Fibroblast of pulmonary artery (primary cell): ENCODE results near the gene GALNT12.

Experiments
- DNase-seq: peaks from one replicate; pipeline ENCODE4 v3.0.0-alpha.2; 2010; ENCODE audit warnings: low read depth
- H3K4me3 ChIP-seq: replicated peaks from 2 replicates; pipeline ENCODE4 v1.5.1; 2011; ENCODE audit warnings: low read depth, mild to moderate bottlenecking, control low read depth, low read length, moderate library complexity
- TF ChIP-seq, protein P1 (sequence below): IDR thresholded peaks from 2 replicates; pipeline ENCODE4 v1.5.1; 2011; ENCODE audit warnings: mild to moderate bottlenecking, control low read depth, low read length, inconsistent platforms; ENCODE audit errors: missing control alignments

GALNT12 gene

DNA sequence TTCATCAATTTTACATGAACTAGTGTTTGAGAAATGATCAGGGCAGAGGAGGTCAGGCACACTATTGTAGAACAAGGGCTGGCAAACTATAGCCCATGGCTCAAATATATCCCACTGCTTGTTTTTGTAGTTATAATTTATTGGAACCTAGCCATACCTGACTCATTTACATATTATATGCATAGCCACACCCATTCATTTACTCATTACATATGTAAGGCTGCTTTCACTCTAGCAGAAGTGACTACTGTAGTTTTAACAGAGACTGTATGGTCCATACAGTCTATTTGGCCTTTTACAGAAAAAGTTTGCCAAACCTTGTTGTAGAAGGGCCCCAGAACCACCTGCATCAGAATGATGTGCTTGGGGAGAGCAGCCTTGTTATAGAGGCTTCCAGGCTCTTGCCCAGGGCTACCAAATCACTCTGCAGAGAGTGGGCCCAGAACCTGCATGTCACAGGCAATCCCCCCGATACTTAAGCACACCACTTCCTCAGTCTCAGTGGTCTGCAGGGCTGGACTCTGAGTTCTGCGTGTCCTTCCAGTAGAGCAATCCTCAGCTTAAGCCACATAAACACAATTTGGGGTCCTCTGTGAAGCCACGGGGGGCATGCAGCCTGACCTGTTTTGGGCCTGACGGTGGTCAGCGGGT lies 17.9 kb upstream of the GALNT12 start:
- TF ChIP-seq, protein P1, sequence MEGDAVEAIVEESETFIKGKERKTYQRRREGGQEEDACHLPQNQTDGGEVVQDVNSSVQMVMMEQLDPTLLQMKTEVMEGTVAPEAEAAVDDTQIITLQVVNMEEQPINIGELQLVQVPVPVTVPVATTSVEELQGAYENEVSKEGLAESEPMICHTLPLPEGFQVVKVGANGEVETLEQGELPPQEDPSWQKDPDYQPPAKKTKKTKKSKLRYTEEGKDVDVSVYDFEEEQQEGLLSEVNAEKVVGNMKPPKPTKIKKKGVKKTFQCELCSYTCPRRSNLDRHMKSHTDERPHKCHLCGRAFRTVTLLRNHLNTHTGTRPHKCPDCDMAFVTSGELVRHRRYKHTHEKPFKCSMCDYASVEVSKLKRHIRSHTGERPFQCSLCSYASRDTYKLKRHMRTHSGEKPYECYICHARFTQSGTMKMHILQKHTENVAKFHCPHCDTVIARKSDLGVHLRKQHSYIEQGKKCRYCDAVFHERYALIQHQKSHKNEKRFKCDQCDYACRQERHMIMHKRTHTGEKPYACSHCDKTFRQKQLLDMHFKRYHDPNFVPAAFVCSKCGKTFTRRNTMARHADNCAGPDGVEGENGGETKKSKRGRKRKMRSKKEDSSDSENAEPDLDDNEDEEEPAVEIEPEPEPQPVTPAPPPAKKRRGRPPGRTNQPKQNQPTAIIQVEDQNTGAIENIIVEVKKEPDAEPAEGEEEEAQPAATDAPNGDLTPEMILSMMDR: no peak
- no peak for DNase-seq

DNA sequence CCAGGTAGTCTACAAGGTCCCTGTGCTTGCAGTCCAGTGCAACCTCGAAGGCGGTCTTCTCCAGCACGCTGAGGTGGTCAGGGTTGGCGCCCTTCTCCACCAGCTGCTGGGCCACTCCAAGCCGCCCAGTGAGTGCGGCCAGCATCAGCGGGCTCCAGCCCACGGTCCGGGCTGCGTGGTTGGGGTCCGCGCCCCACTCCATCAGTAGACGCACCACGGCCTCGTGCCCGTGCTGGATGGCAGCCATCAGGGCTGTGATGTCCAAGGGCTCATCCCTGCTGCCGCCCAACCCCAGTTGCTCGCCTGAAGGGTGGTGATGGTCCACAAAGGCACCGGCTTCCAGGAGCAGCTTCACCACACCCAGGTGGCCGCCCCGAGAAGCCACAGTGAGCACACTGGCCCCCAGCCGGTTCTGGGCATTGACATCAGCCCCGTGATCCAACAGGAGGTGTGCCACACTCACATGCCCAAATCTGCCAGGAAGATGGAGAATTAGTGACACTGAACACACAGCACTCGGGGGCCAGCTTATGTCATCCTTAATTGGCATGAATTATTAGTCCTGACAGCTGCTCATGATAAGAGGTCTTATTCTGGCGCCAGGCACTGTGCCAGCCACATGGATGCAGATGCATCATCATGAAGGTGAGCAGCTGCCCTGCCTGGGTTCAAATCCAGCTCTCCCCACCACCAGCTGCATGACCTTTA lies 17.2 kb upstream of the GALNT12 start:
- no peak for DNase-seq
- TF ChIP-seq, protein P1: no peak
- no peak overlapping the region for H3K4me3 ChIP-seq

More for the DNA sequence above, 17.9 kb upstream of the GALNT12 start:
- no peak overlapping the region for H3K4me3 ChIP-seq

DNA sequence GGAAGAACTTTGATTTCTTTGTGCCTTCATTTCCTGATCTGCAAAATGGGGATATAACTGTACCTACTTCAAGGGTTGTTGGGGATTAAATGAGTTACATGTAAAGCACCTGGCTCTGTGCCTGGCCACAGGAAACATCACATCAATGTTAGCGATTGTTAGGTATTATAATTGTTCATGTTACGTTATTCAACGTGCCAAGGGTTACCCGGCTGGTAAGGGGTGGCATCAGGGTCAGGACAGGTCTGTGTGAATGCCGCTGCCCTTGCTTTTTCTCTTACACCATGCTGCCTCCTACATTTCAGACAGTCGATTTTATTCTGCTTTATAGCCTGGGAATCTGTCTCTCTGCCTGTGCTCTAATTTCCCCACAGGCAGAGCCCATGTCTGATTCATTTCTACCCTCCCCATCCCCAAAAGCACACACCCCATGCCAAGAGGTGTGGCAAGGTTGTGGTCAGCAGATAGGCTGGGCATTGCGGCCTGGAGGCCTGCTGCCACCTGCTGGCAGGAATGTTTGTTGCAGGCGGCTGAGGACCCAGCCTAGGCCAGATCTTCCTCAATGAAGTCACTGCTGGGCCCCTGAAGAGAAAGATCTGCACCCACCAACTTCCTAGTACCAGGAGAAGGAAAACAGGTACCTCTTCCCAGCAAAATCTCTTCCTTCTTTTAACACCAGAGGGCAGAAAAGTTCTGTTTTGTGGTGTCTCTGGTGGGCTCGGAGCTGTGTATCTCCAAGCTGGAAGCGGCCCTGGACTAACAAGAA lies 16.4 kb upstream of the GALNT12 start:
- H3K4me3 ChIP-seq: no peak overlapping the region
- TF ChIP-seq, protein P1: peak; percentile 97
- peak; percentile 96 for DNase-seq

DNA sequence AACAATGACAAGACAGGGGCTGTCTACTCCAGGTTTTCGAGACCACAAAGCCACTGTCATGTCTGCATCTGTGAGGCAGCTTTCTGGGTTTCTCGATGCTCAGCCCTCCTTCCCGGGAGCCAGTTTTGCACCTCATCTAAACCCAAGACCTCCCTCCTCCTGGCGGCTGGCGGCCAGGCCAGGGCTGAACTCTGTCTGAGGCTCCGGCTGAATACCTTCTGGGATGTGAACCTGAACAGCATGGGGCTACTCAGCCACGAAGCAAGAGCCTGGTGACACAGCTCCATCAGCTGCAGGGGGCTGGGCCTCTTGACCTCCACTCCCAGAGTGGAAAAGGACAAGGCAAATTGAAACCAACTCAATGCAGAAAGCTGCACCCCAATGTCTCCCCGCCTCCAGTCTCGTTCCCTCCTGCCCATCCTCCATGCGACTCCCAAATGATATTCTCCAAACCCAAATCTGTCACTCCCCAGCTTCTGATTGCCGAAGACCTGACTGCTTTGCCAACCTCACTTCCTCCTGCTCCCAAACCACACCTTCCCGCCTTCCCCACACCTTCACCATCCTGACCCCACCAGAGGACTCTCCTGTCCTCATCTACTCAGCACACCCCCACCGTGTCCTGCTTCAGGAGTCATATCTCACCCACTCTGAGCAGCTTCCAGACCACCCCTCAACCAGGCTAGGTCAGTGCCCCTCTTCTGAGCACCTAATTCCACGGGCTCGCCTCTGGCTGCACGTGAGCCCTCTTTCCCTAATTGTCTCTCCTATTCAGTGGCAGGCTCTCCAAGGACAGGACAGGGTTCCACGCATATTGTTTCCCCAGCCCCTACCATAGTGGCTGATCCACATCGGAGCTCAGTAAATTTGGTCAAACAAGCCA lies 15.6 kb upstream of the GALNT12 start:
- no peak overlapping the region for H3K4me3 ChIP-seq
- DNase-seq: no peak
- TF ChIP-seq, protein P1: no peak

DNA sequence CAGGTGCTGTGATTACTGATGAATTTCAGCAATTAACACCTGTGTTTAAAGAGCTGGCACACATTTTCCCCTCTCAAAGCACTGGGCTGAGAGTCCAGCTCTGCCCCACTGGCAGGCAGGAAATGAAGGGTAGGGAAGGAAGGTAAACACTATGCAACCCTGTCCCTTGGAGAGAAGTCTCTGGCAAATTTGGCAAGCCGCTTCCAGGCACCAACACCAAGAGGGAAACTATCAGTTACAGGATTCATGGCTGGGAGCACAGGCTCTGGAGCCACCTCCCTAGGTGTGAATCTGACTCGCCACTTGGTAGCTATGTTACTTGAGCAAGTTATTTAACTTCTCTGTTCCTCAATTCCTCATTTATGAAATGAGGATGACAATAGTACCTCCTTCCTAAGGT lies 14.4 kb upstream of the GALNT12 start:
- no peak for DNase-seq
- H3K4me3 ChIP-seq: no peak overlapping the region
- TF ChIP-seq, protein P1: no peak

DNA sequence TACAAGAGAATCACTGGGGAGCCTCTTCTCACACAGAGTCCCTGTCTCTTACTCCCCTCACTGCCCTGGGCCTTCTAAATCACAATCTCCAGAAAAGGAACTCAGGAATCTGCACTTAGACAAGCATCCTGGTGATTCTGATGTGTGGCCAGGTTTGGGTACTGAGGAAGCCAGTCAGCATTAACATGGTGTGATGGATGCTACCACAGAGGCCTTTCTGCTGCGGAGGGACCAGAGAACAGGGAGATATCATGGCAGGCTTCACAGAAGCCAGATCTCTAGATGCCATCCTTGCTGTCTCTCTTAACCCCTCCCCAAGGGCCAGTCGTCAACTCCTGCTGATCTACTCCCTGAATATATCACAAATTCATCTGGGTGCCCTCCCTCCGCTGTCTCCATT lies 12.7 kb upstream of the GALNT12 start:
- no peak for DNase-seq
- no peak overlapping the region for H3K4me3 ChIP-seq
- TF ChIP-seq, protein P1: no peak
